GM12878 (cell line): ENCODE data around the gene RNASEH2B.

Experiments used
- CTCF ChIP-seq, 3 experiments: IDR thresholded peaks in 2 of 3; conservative IDR thresholded peaks in 1 of 3; 2 replicates each; pipeline ENCODE4 v1.5.1; 2011; ENCODE audit warnings: low read depth in 3 of 3, low read length in 3 of 3, mild to moderate bottlenecking in 3 of 3, control low read depth in 2 of 3, moderate library complexity in 2 of 3, inconsistent platforms in 1 of 3, mixed read lengths in 1 of 3; ENCODE audit not compliant: control insufficient read depth in 2 of 3, insufficient read depth in 1 of 3; ENCODE audit errors: extremely low read depth in 1 of 3
- GABPA ChIP-seq: IDR thresholded peaks from 2 replicates; pipeline ENCODE4 v1.6.1; 2014; ENCODE audit warnings: antibody characterized with exemption, low read depth, mild to moderate bottlenecking, inconsistent platforms
- HDAC2 ChIP-seq: fragments of 200-600 bp; sonication (generic); IDR thresholded peaks from 2 replicates; pipeline ENCODE4 v1.6.1; 2017
- KDM1A ChIP-seq: fragments of 200-600 bp; sonication (generic); IDR thresholded peaks from 2 replicates; pipeline ENCODE4 v1.6.1; 2016; ENCODE audit warnings: borderline replicate concordance
- LARP7 ChIP-seq: fragments of 450-650 bp; IDR thresholded peaks from 2 replicates; pipeline ENCODE4 v1.6.1; 2017; ENCODE audit warnings: mild to moderate bottlenecking
- MLLT1 ChIP-seq: fragments of 450-650 bp; IDR thresholded peaks from 2 replicates; pipeline ENCODE4 v1.6.1; 2016; ENCODE audit warnings: mild to moderate bottlenecking
- NKRF ChIP-seq: fragments of 450-650 bp; conservative IDR thresholded peaks from 2 replicates; pipeline ENCODE4 v1.6.1; 2017; ENCODE audit warnings: mild to moderate bottlenecking, moderate library complexity
- POLR2A ChIP-seq: IDR thresholded peaks from 2 replicates; pipeline ENCODE4 v1.6.1; 2011; ENCODE audit warnings: low read depth, mild to moderate bottlenecking, low read length
- POLR2AphosphoS2 ChIP-seq: IDR thresholded peaks from 2 replicates; pipeline ENCODE4 v1.6.1; 2011; ENCODE audit warnings: low read depth, mild to moderate bottlenecking, low read length, improper control_type of control experiment, moderate library complexity
- RAD51 ChIP-seq: fragments of 450-650 bp; IDR thresholded peaks from 2 replicates; pipeline ENCODE4 v1.6.1; 2016; ENCODE audit warnings: moderate library complexity, mild to moderate bottlenecking, inconsistent platforms
- SMAD5 ChIP-seq: IDR thresholded peaks from 2 replicates; pipeline ENCODE4 v1.6.1; 2016; ENCODE audit warnings: antibody characterized with exemption, low read depth
- SMC3 ChIP-seq: IDR thresholded peaks from 2 replicates; pipeline ENCODE4 v1.6.1; 2011; ENCODE audit warnings: low read length, improper control_type of control experiment, borderline replicate concordance
- SUPT20H ChIP-seq: IDR thresholded peaks from 2 replicates; pipeline ENCODE4 v1.6.1; 2011; ENCODE audit warnings: low read depth, mild to moderate bottlenecking, low read length, moderate library complexity, borderline replicate concordance; ENCODE audit not compliant: control insufficient read depth

GRCh38 chr13:50979187-50979586, 69.6 kb downstream of the RNASEH2B start:
- TF ChIP-seq CTCF (IDR thresholded peaks at IDR 0.05 in 2 of 3, conservative IDR thresholded peaks at IDR 0.05 in 1 of 3; ENCODE audit: control insufficient read depth in 2 of 3, extremely low read depth in 1 of 3, insufficient read depth in 1 of 3, low read depth in 3 of 3, low read length in 3 of 3) (no peak), LARP7 (no peak), SMAD5 (no peak), SMC3 (no peak), SUPT20H (no peak), HDAC2 (no peak), POLR2AphosphoS2 (no peak), NKRF (no peak), GABPA (no peak), RAD51 (no peak), POLR2A (no peak), KDM1A (no peak), MLLT1 (no peak)
